GM19023 (cell line): ENCODE data around the gene MIOX.

ENCODE experiments used
- ATAC-seq: cut with Tn5 transposase; IDR thresholded peaks from one replicate; pipeline ENCODE4 v1.9.1; 2021; ENCODE audit warnings: mild to moderate bottlenecking, moderate library complexity; ENCODE audit not compliant: unreplicated experiment

MIOX gene

GRCh38 chr22:50471962-50472361, 14.7 kb upstream of the MIOX start:
- ATAC-seq = no peak

GRCh38 chr22:50473088-50473487, 13.6 kb upstream of the MIOX start:
- ATAC-seq = no peak

- no peak for ATAC-seq
These were observed 12.6 kb upstream of the MIOX start for GRCh38 chr22:50473855-50474671.

GRCh38 chr22:50474710-50475651, 11.7 kb upstream of the MIOX start, which contains the start of gene SBF1:
Gene SBF1, minus strand, starts transcription at chr22:50475035. Its CDS starts 195 bp downstream, at chr22:50474840.
- peak; percentile 77 for ATAC-seq

- no peak for ATAC-seq
These were observed 11.0 kb upstream of the MIOX start for GRCh38 chr22:50475652-50476002.

GRCh38 chr22:50476868-50477267, 9.8 kb upstream of the MIOX start:
- no peak for ATAC-seq

GRCh38 chr22:50477923-50478322, 8.7 kb upstream of the MIOX start:
- no peak for ATAC-seq

- no peak for ATAC-seq
These were observed 6.9 kb upstream of the MIOX start for GRCh38 chr22:50479721-50480120.

GRCh38 chr22:50481045-50481439, 5.6 kb upstream of the MIOX start:
- no peak for ATAC-seq

GRCh38 chr22:50481440-50482106, 5.1 kb upstream of the MIOX start, which contains the start of gene ADM2:
Gene ADM2, plus strand, starts transcription at chr22:50481543. Its CDS starts 305 bp downstream, at chr22:50481848.
- ATAC-seq = peak; percentile 47

- ATAC-seq = no peak
These were observed 4.3 kb upstream of the MIOX start for GRCh38 chr22:50482107-50483074.

- no peak for ATAC-seq
These were observed 3.6 kb upstream of the MIOX start for GRCh38 chr22:50483106-50483505.

GRCh38 chr22:50483556-50483955, 3.1 kb upstream of the MIOX start:
- no peak for ATAC-seq

- no peak for ATAC-seq
These were observed 2.4 kb upstream of the MIOX start for GRCh38 chr22:50483977-50484853.

GRCh38 chr22:50485221-50486131, 1.2 kb upstream of the MIOX start:
- ATAC-seq = no peak

- no peak for ATAC-seq
These were observed 789 bp downstream of the MIOX start for GRCh38 chr22:50487290-50488005.

- ATAC-seq = no peak
These were observed 1.5 kb downstream of the MIOX start for GRCh38 chr22:50488006-50488677.
